GM19397 (cell line): ENCODE measurements around the gene OGT.
"Not testable (repeated sequence)": the region's sequence is repeated elsewhere in the genome, so short reads cannot be mapped to it uniquely, and the experiment has no call there.

Experiments used
- ATAC-seq: cut with Tn5 transposase; IDR thresholded peaks from one replicate; pipeline ENCODE4 v1.9.1; 2021; ENCODE audit warnings: mild to moderate bottlenecking, moderate library complexity; ENCODE audit not compliant: unreplicated experiment

The OGT gene

GRCh38 chrX:71532753-71533425 is at the start of gene OGT:
Gene OGT (plus strand): TSS chrX:71533104. CDS start chrX:71533300, 196 bp downstream.
- peak; percentile 88 for ATAC-seq

GRCh38 chrX:71487814-71488213 is 45.1 kb upstream of the OGT start:
- ATAC-seq, result no peak

GRCh38 chrX:71489540-71489939 is 43.4 kb upstream of the OGT start:
- ATAC-seq, result no peak

GRCh38 chrX:71492231-71493065 is 40.5 kb upstream of the OGT start:
- peak; percentile 67 for ATAC-seq

GRCh38 chrX:71493111-71493613 is 39.7 kb upstream of the OGT start:
- ATAC-seq, result no peak

- not testable (repeated sequence) for ATAC-seq
Measured at GRCh38 chrX:71495979-71496378, 36.9 kb upstream of the OGT start.

GRCh38 chrX:71496476-71496875 is 36.4 kb upstream of the OGT start:
- no peak for ATAC-seq

- ATAC-seq, result not testable (repeated sequence)
Measured at GRCh38 chrX:71502080-71502479, 30.8 kb upstream of the OGT start.

- no peak for ATAC-seq
Measured at GRCh38 chrX:71504346-71504745, 28.6 kb upstream of the OGT start.

- ATAC-seq, result no peak
Measured at GRCh38 chrX:71509289-71509688, 23.6 kb upstream of the OGT start.

GRCh38 chrX:71510161-71510560 is 22.7 kb upstream of the OGT start:
- no peak for ATAC-seq

- not testable (repeated sequence) for ATAC-seq
Measured at GRCh38 chrX:71513731-71514130, 19.2 kb upstream of the OGT start.

- ATAC-seq, result no peak
Measured at GRCh38 chrX:71514367-71515037, 18.4 kb upstream of the OGT start.

- no peak for ATAC-seq
Measured at GRCh38 chrX:71515038-71515396, 17.9 kb upstream of the OGT start.

- no peak for ATAC-seq
Measured at GRCh38 chrX:71525316-71525715, 7.6 kb upstream of the OGT start.

- ATAC-seq, result peak; percentile 18
Measured at GRCh38 chrX:71532078-71532752, 689 bp upstream of the OGT start.

GRCh38 chrX:71533516-71533850 is 579 bp downstream of the OGT start:
- no peak for ATAC-seq

GRCh38 chrX:71533851-71534561 is 1.1 kb downstream of the OGT start:
- ATAC-seq, result no peak

GRCh38 chrX:71534773-71535544 is 2.1 kb downstream of the OGT start:
- ATAC-seq, result no peak

- no peak for ATAC-seq
Measured at GRCh38 chrX:71536285-71536684, 3.4 kb downstream of the OGT start.
